ENCODE results near the gene SLC35F4.

- TF ChIP-seq CTCF (conservative IDR thresholded peaks at IDR 0.05 in 1 of 2, IDR thresholded peaks at IDR 0.05 in 1 of 2; ENCODE audit: extremely low read depth in 1 of 2, insufficient read depth in 1 of 2, low read depth in 1 of 2, low read length in 2 of 2) (no peak), EZH2 (IDR thresholded peaks at IDR 0.05; ENCODE audit: borderline replicate concordance, low read length) (no peak)
These were observed 256.5 kb downstream of the SLC35F4 start for GRCh38 chr14:57609192-57610075.

Data from mammary epithelial cell (primary cell).